Esophagus muscularis mucosa (tissue), 4 donors: Measurements from ENCODE around the gene SNAPC2.
A peak's percentile ranks its signal among the peaks of the same experiment; 100 is the strongest.

Source experiments
- CTCF ChIP-seq, 3 experiments: fragments of 200-600 bp in 2 of 3; fragments of 450-650 bp in 1 of 3; sonication (generic) in 2 of 3; IDR thresholded peaks; one replicate each; pipeline ENCODE4 v1.5.1; 2017 to 2019; ENCODE audit warnings: antibody characterized with exemption in 3 of 3, mild to moderate bottlenecking in 2 of 3, moderate library complexity in 1 of 3
- EP300 ChIP-seq: sonication (generic); formaldehyde crosslinking; IDR thresholded peaks from one replicate; pipeline ENCODE4 v1.6.1; 2017; ENCODE audit warnings: antibody characterized with exemption
- POLR2A ChIP-seq: fragments of 450-650 bp; IDR thresholded peaks from one replicate; pipeline ENCODE4 v1.6.1; 2017; ENCODE audit warnings: antibody characterized with exemption, moderate library complexity, mild to moderate bottlenecking, low read depth
- POLR2AphosphoS5 ChIP-seq, 2 donors: sonication (generic); formaldehyde crosslinking; IDR thresholded peaks; one replicate each; pipeline ENCODE4 v1.6.1; 2017; ENCODE audit warnings: antibody characterized with exemption in 2 of 2

- no peak for TF ChIP-seq EP300
- TF ChIP-seq CTCF (IDR thresholded peaks at IDR 0.05), result peak in 1 of 3 experiments; percentile 33
- peak; percentile 89 to 94 for TF ChIP-seq POLR2AphosphoS5 (IDR thresholded peaks at IDR 0.05)
- TF ChIP-seq POLR2A, result no peak
Observed at GRCh38 chr19:7919610-7920518, at the start of gene SNAPC2.
